GM12872 (cell line): ENCODE data around the gene CALM1.

Experiments
- TF ChIP-seq, protein P1 (sequence below): IDR thresholded peaks from 3 replicates; pipeline ENCODE4 v1.5.1; 2011; ENCODE audit warnings: low read depth, mild to moderate bottlenecking, low read length, moderate library complexity; ENCODE audit not compliant: insufficient read depth

CALM1 gene

DNA sequence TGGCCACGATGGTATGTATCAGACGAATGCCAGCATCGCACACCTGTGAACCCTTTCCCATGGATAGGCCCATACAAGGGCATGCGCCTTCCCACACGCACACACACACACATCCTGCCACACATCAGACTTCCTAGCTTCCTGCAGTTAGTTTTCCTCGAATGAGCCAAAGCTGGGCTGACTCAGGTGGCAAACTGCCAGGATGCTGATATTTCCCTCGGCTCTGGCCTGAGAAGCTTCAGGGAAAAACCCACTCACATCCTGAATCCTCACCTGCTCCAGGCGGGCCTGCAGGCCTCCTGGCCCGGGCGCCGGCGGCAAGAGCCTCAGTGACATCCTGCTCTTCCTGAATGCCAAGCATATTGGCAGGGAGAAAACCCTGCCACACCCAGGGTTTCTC lies 22.4 kb downstream of the CALM1 start:
- TF ChIP-seq, protein P1, sequence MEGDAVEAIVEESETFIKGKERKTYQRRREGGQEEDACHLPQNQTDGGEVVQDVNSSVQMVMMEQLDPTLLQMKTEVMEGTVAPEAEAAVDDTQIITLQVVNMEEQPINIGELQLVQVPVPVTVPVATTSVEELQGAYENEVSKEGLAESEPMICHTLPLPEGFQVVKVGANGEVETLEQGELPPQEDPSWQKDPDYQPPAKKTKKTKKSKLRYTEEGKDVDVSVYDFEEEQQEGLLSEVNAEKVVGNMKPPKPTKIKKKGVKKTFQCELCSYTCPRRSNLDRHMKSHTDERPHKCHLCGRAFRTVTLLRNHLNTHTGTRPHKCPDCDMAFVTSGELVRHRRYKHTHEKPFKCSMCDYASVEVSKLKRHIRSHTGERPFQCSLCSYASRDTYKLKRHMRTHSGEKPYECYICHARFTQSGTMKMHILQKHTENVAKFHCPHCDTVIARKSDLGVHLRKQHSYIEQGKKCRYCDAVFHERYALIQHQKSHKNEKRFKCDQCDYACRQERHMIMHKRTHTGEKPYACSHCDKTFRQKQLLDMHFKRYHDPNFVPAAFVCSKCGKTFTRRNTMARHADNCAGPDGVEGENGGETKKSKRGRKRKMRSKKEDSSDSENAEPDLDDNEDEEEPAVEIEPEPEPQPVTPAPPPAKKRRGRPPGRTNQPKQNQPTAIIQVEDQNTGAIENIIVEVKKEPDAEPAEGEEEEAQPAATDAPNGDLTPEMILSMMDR, result no peak

DNA sequence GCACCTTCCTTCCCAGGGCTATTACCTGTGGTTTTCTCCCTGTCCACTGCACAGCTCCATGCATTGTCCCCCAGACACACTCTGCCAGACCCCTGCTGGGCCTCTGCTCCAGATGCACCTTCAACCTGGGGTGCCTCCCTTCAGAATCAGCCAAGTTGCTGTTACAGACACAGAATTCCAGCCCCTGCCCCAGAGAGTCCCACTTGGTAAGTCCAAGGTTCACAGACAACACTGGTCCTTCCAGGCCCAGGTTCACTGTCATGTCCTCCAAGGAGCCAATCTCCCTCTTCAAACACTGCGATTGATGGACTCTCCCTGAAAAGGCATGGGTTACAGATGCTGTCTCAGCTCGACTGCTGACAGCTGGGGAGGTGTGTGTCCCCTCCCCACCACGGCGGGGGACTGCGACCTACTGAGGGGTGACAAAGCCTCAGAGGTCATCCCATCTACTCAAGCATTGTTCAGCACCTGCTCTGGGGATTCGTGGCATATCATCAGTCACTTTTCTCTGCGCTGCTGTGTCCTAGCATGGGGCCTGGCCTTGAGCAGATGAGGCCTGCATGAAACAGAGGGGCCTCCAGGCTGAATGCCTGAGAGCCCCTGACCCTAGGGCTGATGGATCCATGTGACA lies 24.3 kb downstream of the CALM1 start:
- TF ChIP-seq, protein P1, result no peak

DNA sequence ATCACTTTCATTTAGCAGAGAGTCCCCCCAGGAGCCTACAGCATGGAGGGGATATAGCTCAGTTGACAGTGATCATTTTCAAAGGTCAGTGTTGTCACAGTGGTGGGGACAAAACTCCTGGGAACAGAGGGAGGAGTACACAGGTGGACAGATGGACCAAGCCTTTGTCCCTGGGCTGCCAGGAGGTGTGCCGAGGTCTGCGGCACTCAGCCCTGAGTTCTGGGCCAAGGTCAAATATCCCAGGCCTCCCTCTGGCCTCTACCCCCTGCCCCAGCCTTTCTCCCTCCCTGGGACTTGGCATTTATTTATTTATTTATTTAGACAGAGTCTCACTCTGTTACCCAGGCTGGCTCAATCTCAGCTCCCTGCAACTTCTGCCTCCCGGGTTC lies 24.8 kb downstream of the CALM1 start:
- TF ChIP-seq, protein P1, result no peak

DNA sequence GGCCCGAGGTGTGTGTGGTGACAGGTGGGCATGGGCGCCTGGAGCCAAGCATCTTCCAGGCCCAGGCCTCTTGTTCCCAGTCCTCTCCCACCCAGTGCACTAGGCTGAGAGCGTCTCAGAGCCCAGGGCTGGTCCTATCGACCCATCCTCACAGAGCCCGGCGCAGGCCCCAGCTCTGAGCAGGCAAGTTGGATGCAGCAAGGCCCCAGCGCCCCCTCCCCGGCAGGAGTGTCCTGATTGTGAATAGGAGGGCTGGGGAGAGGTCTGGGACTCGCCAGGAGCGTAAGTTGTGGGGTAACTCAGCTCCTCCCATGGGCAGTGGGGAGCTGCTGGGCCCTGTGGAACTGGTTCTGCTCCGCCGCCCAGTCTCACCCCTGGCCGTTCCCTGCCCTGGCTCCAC lies 26.3 kb downstream of the CALM1 start:
- TF ChIP-seq, protein P1, result no peak

GRCh38 chr14:90424075-90424474 lies 27.2 kb downstream of the CALM1 start:
- TF ChIP-seq, protein P1, result no peak

- TF ChIP-seq, protein P1, result no peak
Observed at GRCh38 chr14:90424686-90425372, 28.0 kb downstream of the CALM1 start.

DNA sequence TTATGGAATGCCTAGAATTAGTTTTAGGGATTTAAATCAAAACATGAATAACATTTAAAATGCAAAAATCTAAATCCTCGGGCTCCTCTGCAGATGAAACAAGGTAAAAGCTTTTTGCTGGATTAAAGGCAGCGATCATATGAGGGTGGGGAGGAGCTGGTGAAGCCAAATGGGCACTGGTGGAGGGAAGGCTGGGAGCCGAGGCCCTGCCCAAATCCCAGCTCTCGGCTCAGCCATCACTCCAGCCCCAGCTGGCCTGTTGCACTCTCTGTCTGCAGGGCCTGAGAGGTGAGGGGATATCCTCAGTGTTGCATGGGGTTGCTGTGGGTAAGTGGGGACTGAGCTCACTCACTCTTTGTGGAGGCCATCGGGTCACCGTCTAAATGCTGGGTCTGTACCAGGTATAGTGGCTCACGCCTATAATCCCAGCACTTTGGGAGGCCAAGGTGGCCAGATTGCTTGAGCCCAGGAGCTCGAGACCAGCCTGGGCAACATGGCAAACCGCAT lies 28.6 kb downstream of the CALM1 start:
- TF ChIP-seq, protein P1, result no peak
